Measurements from ENCODE around the gene ULK4.

DNA sequence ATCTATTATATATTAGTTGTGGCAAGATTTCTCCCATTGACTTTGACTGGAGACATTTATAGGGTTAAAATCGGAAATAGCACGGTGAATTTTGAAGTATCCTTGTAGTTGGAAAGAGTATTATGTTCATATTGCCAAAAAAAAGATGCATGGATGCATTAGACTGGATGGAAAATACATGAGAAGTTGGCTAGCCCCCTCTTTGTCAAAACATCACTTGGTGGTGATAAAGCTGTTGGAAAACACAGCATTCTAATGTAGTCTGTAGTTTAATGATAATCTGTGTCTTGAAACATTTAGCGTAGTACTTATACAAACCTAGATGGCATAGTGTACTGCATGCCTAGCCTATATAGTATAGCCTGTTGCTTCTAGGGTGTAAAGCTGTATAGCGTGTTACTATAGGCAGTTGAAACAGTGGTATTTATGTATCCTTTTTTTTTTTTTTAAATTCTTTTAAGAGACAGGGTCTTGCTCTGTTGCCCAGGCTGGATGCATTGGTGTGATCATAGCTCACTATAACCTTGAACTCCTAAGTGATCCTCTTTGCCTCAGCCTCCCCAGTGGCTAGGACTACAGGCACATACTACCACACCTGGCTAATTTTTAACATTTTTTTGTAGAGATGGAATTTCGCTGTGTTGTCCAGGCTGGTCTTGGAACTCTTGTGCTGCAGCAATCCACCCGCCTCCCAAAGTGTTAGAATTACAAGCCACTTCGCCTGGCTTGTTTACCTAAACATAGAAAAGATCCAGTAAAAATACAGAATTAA is 740.8 kb downstream of the ULK4 start:
- TF ChIP-seq, protein P1, sequence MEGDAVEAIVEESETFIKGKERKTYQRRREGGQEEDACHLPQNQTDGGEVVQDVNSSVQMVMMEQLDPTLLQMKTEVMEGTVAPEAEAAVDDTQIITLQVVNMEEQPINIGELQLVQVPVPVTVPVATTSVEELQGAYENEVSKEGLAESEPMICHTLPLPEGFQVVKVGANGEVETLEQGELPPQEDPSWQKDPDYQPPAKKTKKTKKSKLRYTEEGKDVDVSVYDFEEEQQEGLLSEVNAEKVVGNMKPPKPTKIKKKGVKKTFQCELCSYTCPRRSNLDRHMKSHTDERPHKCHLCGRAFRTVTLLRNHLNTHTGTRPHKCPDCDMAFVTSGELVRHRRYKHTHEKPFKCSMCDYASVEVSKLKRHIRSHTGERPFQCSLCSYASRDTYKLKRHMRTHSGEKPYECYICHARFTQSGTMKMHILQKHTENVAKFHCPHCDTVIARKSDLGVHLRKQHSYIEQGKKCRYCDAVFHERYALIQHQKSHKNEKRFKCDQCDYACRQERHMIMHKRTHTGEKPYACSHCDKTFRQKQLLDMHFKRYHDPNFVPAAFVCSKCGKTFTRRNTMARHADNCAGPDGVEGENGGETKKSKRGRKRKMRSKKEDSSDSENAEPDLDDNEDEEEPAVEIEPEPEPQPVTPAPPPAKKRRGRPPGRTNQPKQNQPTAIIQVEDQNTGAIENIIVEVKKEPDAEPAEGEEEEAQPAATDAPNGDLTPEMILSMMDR (IDR thresholded peaks at IDR 0.05 in 2 of 3, conservative IDR thresholded peaks at IDR 0.05 in 1 of 3; ENCODE audit: insufficient read depth in 2 of 3, low read depth in 1 of 3, low read length in 3 of 3), result no peak
- TF ChIP-seq POLR2A (conservative IDR thresholded peaks at IDR 0.05) (no peak), EZH2 (IDR thresholded peaks at IDR 0.05; ENCODE audit: borderline replicate concordance, low read depth, low read length) (no peak), EP300 (IDR thresholded peaks at IDR 0.05; ENCODE audit: low read length) (no peak), ZKSCAN8 (CRISPR knock-in tag; IDR thresholded peaks at IDR 0.05) (no peak), LEF1 (IDR thresholded peaks at IDR 0.05) (no peak)
- TF ChIP-seq, protein P2, sequence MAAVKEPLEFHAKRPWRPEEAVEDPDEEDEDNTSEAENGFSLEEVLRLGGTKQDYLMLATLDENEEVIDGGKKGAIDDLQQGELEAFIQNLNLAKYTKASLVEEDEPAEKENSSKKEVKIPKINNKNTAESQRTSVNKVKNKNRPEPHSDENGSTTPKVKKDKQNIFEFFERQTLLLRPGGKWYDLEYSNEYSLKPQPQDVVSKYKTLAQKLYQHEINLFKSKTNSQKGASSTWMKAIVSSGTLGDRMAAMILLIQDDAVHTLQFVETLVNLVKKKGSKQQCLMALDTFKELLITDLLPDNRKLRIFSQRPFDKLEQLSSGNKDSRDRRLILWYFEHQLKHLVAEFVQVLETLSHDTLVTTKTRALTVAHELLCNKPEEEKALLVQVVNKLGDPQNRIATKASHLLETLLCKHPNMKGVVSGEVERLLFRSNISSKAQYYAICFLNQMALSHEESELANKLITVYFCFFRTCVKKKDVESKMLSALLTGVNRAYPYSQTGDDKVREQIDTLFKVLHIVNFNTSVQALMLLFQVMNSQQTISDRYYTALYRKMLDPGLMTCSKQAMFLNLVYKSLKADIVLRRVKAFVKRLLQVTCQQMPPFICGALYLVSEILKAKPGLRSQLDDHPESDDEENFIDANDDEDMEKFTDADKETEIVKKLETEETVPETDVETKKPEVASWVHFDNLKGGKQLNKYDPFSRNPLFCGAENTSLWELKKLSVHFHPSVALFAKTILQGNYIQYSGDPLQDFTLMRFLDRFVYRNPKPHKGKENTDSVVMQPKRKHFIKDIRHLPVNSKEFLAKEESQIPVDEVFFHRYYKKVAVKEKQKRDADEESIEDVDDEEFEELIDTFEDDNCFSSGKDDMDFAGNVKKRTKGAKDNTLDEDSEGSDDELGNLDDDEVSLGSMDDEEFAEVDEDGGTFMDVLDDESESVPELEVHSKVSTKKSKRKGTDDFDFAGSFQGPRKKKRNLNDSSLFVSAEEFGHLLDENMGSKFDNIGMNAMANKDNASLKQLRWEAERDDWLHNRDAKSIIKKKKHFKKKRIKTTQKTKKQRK (IDR thresholded peaks at IDR 0.05; ENCODE audit: borderline replicate concordance, low read depth, low read length), result no peak
- TF ChIP-seq, protein P3, sequence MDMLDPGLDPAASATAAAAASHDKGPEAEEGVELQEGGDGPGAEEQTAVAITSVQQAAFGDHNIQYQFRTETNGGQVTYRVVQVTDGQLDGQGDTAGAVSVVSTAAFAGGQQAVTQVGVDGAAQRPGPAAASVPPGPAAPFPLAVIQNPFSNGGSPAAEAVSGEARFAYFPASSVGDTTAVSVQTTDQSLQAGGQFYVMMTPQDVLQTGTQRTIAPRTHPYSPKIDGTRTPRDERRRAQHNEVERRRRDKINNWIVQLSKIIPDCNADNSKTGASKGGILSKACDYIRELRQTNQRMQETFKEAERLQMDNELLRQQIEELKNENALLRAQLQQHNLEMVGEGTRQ (CRISPR knock-in tag; IDR thresholded peaks at IDR 0.05), result no peak

Data from K562 (cell line).